ENCODE measurements around the gene HGFAC. TPM values are rescaled to one million over a fixed set of nuclear protein-coding genes. Genes with fewer than 3 reads are reported as not detected.

The HGFAC gene
- total and polyA plus RNA-seq, 4 donors: 0.24 to 2.6 (median 0.37) TPM

DNA sequence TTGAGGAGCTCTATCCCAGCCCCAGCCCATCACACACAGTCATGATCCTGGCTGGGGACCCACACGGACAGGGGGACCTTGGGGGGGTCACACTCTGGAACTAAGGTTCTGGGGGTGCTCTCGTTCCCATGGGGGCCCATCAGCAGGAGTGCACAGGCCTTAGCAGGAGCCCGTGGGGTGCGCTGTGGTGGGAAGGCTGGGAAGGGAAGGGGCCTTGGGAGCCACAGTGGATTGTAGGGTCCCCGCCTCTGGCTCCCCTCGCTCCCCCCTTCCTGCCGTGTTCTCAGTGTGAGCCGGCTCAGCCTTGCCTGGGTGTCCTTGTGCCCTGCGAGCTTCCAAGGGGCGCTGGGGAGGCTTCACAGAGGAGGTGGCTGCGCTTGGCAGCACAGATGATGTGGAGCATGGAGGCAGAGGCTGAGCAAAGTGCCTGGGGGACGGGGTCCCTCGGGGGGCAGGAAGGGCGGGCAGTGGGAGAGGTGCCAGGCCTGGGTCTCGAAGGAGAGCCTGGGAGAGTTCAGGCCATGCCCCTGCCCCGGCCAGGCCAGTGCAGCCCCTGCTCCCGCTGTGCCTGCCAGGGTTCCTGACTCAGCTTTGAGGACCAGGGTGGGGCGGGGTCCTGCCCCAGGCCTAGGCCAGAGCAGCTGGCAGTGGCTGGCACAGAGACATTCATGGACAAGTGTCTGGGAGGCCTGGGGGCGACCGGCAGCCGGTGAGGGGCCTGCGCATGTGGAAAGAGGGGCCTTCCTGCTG lies 5.5 kb upstream of the HGFAC start:
- H3K36me3 ChIP-seq (ENCODE audit: control insufficient read depth in 4 of 4, insufficient read depth in 4 of 4, low read length in 4 of 4): peaks cover 0 to 21% (median 4%) of the 10 kb centered on the region in 4 donors
- H3K4me1 ChIP-seq (ENCODE audit: control insufficient read depth in 5 of 5, insufficient read depth in 5 of 5, low read length in 5 of 5): peaks cover 0 to 9% (median 0%) of the 10 kb centered on the region in 5 donors
- no peak overlapping the region for H3K9ac ChIP-seq (ENCODE audit: insufficient read depth in 1 of 2, low read length in 2 of 2)
- ATAC-seq (ENCODE audit: insufficient read depth, low FRiP score): no peak
- H3K9me3 ChIP-seq (ENCODE audit: control insufficient read depth in 4 of 4, insufficient read depth in 3 of 4, low read length in 3 of 4): no peaks in the 10 kb centered on the region
- no peak overlapping the region for H3K4me3 ChIP-seq
- WGBS, 2 donors: 90 to 91% methylated on average over 22 of the region's 22 CpGs
- TF ChIP-seq, protein P1, sequence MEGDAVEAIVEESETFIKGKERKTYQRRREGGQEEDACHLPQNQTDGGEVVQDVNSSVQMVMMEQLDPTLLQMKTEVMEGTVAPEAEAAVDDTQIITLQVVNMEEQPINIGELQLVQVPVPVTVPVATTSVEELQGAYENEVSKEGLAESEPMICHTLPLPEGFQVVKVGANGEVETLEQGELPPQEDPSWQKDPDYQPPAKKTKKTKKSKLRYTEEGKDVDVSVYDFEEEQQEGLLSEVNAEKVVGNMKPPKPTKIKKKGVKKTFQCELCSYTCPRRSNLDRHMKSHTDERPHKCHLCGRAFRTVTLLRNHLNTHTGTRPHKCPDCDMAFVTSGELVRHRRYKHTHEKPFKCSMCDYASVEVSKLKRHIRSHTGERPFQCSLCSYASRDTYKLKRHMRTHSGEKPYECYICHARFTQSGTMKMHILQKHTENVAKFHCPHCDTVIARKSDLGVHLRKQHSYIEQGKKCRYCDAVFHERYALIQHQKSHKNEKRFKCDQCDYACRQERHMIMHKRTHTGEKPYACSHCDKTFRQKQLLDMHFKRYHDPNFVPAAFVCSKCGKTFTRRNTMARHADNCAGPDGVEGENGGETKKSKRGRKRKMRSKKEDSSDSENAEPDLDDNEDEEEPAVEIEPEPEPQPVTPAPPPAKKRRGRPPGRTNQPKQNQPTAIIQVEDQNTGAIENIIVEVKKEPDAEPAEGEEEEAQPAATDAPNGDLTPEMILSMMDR (IDR thresholded peaks at IDR 0.05; ENCODE audit: control extremely low read depth, extremely low read depth): no peak
- DNase-seq: no peak
- H3K27me3 ChIP-seq (ENCODE audit: control insufficient read depth in 3 of 3, insufficient read depth in 3 of 3, low read length in 2 of 3): no peaks in the 10 kb centered on the region
- H3K27ac ChIP-seq (ENCODE audit: low read depth in 1 of 2, low read length in 1 of 2): no peak overlapping the region

DNA sequence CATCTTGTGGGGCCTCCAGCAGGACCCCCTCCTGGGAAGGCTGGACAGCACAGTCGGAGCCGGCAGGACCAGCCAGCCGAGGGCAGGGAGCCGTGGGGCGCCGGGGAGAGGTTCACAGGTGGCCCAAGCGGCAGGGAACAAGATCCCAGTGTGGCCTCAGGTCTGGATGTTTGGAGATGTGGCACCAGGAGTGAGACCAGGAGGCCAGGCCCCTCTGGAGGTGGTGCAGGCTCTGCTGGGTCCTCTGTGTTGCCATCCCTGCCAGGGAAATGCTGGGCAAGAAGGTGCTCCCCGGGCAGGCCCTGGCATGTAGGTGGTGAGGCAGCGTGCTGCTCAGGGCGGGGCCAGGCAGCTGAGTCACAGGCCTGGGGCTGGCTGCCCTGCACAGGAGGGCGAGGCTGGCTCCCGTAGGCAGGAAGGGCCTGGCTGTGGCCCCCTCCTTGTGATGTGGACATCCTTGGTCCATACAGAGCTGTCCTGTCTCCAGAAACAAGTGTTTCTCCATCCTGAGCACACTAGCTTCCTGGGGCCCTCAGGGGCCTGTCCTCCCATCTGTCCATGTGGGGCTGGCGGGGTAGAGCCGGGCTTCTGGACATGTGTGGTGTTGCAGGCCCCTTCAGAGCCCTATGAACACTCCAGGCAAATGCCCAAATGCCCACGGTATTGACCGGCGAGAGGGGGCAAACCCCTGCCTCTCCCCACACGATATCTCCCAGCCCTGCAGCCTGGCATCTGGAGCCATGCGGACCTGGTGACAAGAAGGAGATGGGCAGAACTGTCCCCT lies 4.8 kb upstream of the HGFAC start:
- Histone ChIP-seq H3K9me3 (ENCODE audit: control insufficient read depth in 4 of 4, insufficient read depth in 3 of 4, low read length in 3 of 4) (no peaks in the 10 kb centered on the region), H3K36me3 (ENCODE audit: control insufficient read depth in 4 of 4, insufficient read depth in 4 of 4, low read length in 4 of 4) (peaks cover 0 to 14% (median 3%) of the 10 kb centered on the region in 4 donors), H3K4me3 (no peak overlapping the region), H3K4me1 (ENCODE audit: control insufficient read depth in 5 of 5, insufficient read depth in 5 of 5, low read length in 5 of 5) (peaks cover 0 to 9% (median 0%) of the 10 kb centered on the region in 5 donors), H3K27ac (ENCODE audit: low read depth in 1 of 2, low read length in 1 of 2) (no peak overlapping the region), H3K9ac (ENCODE audit: insufficient read depth in 1 of 2, low read length in 2 of 2) (no peak overlapping the region), H3K27me3 (ENCODE audit: control insufficient read depth in 3 of 3, insufficient read depth in 3 of 3, low read length in 2 of 3) (no peaks in the 10 kb centered on the region)
- ATAC-seq (ENCODE audit: insufficient read depth, low FRiP score) (peak; percentile 61), DNase-seq (no peak)
- 82 to 87% methylated on average over 19 of the region's 19 CpGs for WGBS, 2 donors
- TF ChIP-seq, protein P1 (IDR thresholded peaks at IDR 0.05; ENCODE audit: control extremely low read depth, extremely low read depth): no peak

DNA sequence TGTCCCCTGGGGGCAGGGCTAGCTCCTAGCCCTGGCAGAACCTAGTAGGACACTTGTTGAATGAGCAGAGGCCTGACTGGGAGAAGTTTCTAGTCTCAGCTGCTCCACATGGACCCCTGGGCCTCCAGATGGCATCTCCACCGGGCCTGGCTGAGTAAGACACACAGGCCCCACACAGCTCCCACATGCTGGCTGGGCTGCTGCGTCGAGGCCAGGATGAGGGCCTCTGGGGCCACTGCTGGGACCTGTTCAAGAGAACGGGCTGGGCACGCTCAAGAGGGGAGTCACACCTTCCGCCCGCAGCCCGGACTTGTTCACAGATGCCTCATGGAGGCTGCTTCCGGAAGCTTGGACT lies 4.2 kb upstream of the HGFAC start:
- H3K9me3 ChIP-seq (ENCODE audit: control insufficient read depth in 4 of 4, insufficient read depth in 3 of 4, low read length in 3 of 4): no peaks in the 10 kb centered on the region
- WGBS, 2 donors: 89 to 93% methylated on average over 9 of the region's 9 CpGs
- no peaks in the 10 kb centered on the region for H3K27me3 ChIP-seq (ENCODE audit: control insufficient read depth in 3 of 3, insufficient read depth in 3 of 3, low read length in 2 of 3)
- DNase-seq (no peak), ATAC-seq (ENCODE audit: insufficient read depth, low FRiP score) (no peak)
- no peak overlapping the region for H3K4me3 ChIP-seq
- H3K9ac ChIP-seq (ENCODE audit: insufficient read depth in 1 of 2, low read length in 2 of 2): no peak overlapping the region
- TF ChIP-seq, protein P1 (IDR thresholded peaks at IDR 0.05; ENCODE audit: control extremely low read depth, extremely low read depth): no peak
- H3K27ac ChIP-seq (ENCODE audit: low read depth in 1 of 2, low read length in 1 of 2): no peak overlapping the region
- H3K4me1 ChIP-seq (ENCODE audit: control insufficient read depth in 5 of 5, insufficient read depth in 5 of 5, low read length in 5 of 5): peaks cover 0 to 9% (median 0%) of the 10 kb centered on the region in 5 donors
- peaks cover 0 to 10% (median 3%) of the 10 kb centered on the region in 4 donors for H3K36me3 ChIP-seq (ENCODE audit: control insufficient read depth in 4 of 4, insufficient read depth in 4 of 4, low read length in 4 of 4)

Measured in lung (tissue), 12 donors.